Activated CD8-positive, alpha-beta memory T cell treated with anti-CD3 and anti-CD28 coated beads for 48 hours (primary cell): ENCODE measurements around the gene ETAA1.

Experiments
- DNase-seq, 3 experiments: peaks; one replicate each; pipeline ENCODE4 v3.0.0-alpha.2; 2020; ENCODE audit warnings: low read depth in 2 of 3, low spot score in 2 of 3

Gene ETAA1

GRCh38 chr2:67397143-67397986, at the start of gene ETAA1:
Gene ETAA1, plus strand, starts transcription at chr2:67397333. Its CDS starts 116 bp downstream, at chr2:67397449.
- peak; percentile 70 to 83 (median 82) for DNase-seq

- no peak for DNase-seq
Measured at GRCh38 chr2:67366832-67367412, 30.2 kb upstream of the ETAA1 start.

- no peak for DNase-seq
Measured at GRCh38 chr2:67374481-67374880, 22.7 kb upstream of the ETAA1 start.

GRCh38 chr2:67374949-67375348, 22.2 kb upstream of the ETAA1 start:
- no peak for DNase-seq

- DNase-seq: no peak
Measured at GRCh38 chr2:67378555-67378954, 18.6 kb upstream of the ETAA1 start.

- no peak for DNase-seq
Measured at GRCh38 chr2:67379048-67379447, 18.1 kb upstream of the ETAA1 start.

GRCh38 chr2:67384123-67384822, 12.9 kb upstream of the ETAA1 start:
- DNase-seq: no peak

- DNase-seq: no peak
Measured at GRCh38 chr2:67388680-67389079, 8.5 kb upstream of the ETAA1 start.

GRCh38 chr2:67389286-67389685, 7.8 kb upstream of the ETAA1 start:
- no peak for DNase-seq

GRCh38 chr2:67389788-67390187, 7.3 kb upstream of the ETAA1 start:
- no peak for DNase-seq

GRCh38 chr2:67393237-67393636, 3.9 kb upstream of the ETAA1 start:
- DNase-seq: no peak

GRCh38 chr2:67394734-67395133, 2.4 kb upstream of the ETAA1 start:
- no peak for DNase-seq

- no peak for DNase-seq
Measured at GRCh38 chr2:67399144-67399543, 2.0 kb downstream of the ETAA1 start.

- DNase-seq: no peak
Measured at GRCh38 chr2:67399831-67400489, 2.8 kb downstream of the ETAA1 start.

GRCh38 chr2:67400560-67401485, 3.7 kb downstream of the ETAA1 start:
- DNase-seq: no peak

- no peak for DNase-seq
Measured at GRCh38 chr2:67408346-67408745, 11.2 kb downstream of the ETAA1 start.

GRCh38 chr2:67412424-67412823, 15.3 kb downstream of the ETAA1 start:
- DNase-seq: no peak

GRCh38 chr2:67414867-67415266, 17.7 kb downstream of the ETAA1 start:
- DNase-seq: no peak

- DNase-seq: no peak
Measured at GRCh38 chr2:67416136-67416535, 19.0 kb downstream of the ETAA1 start.

GRCh38 chr2:67423489-67423888, 26.4 kb downstream of the ETAA1 start:
- DNase-seq: no peak
